Fibroblast of skin of right biceps (primary cell): Measurements from ENCODE around the gene CCDC106.

Experiments used
- DNase-seq: peaks from one replicate; pipeline ENCODE4 v3.0.0-alpha.2; 2013

CCDC106 gene

DNA sequence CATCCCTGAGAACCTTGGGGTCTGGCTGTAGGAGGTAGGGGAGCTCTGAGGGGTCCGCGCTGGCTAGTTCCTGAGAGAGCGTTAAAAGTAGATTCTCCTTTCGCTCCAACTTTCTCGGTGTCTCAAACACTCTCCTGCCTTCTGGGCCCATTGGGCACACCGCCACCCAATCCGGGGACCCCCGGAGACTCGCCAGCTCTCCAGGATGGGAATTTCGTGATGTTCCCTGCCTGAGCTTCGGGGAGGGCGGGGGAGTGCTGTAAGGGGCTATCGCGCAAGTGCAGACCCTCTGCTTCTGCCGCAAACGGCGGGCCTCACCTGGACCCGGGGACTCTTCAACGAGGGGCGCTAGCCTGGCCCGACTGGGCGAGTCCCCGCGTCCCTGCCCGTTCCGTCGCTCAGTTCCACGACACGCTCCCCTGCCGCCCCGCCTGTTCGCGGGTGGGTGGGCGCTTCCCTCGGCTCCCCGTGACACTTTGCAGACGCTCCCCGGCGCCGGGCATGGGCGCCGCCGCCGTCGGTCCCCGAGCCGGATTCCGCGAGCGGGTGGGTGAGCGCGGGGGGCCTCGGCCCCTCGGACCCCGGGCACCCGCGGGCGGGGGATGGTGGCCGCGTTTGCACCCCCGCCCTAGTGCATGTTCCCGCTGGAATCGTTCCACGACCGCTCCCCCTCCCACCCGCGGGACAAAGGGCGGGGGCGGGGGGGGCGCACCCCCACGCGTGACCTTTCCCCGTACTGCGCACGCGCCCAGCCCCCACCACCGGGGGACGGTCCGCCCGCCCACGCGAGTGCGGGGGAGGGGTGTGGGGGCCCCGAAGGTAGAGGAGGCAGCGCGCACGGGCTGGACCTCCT is at the start of gene CCDC106:
TSS of gene CCDC106 (plus strand) at position 481 of the 853 bp plus-strand sequence. CDS start 835 bp downstream, outside the sequence.
- DNase-seq: peak; percentile 79

DNA sequence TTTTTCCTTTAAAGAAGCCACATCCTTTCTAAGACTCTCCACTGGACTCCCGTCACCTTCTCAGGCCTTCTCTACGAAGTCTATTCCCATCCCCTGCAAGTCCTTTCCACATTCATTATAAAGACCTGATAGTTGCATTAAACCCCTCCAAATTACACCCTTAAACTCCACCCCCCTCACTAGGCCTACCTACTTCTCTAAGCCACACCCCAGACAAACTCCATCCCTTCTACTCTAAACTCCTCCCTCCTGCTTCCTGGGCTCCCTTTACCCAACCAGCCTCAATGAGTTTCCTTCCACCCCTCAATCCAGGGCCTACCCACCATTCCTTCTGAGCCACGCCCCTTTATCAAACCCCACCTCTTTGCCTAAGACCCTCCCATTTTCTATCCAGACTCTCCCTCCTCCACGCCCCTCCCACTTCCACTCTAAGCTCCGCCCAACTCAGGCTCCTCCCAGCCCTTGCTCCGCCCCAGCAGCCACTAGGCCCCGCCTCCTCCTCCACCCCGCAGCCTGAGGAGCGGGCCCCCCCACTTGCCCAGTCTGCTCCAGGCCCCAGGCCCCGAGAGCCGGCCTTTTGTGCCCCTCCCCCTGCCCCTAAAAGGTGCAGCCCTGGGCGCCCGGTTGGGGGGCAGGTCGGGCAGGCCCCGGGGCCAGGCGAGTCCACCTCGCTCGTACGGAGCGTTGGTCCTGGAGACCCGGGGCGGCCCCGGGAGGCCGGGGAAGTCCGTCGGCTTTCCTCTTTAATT is 49.1 kb upstream of the CCDC106 start:
- DNase-seq: peak; percentile 95

DNA sequence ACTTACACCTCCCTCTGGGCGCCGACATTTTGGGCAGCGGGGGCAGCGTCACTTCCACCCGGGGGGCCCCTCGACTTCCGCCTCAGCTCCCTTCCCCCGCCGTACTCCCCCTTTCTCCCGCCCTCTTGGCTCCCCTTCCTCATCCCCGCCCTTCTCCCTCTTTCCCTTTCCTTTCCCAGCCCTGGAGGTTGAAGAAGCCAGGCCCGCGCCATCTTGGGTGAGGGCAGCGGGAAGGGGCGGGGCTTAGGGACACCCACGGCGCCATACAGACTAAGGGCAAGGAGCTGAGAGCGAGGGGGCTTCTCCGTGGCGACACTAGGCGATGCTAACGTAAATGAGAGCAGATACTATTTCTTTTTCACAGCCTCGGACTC is 48.6 kb upstream of the CCDC106 start, which contains the start of gene FIZ1:
TSS of gene FIZ1 (minus strand) at position 50 of the 374 bp plus-strand sequence. CDS start 1,652 bp downstream, outside the sequence.
- DNase-seq: peak; percentile 99

DNA sequence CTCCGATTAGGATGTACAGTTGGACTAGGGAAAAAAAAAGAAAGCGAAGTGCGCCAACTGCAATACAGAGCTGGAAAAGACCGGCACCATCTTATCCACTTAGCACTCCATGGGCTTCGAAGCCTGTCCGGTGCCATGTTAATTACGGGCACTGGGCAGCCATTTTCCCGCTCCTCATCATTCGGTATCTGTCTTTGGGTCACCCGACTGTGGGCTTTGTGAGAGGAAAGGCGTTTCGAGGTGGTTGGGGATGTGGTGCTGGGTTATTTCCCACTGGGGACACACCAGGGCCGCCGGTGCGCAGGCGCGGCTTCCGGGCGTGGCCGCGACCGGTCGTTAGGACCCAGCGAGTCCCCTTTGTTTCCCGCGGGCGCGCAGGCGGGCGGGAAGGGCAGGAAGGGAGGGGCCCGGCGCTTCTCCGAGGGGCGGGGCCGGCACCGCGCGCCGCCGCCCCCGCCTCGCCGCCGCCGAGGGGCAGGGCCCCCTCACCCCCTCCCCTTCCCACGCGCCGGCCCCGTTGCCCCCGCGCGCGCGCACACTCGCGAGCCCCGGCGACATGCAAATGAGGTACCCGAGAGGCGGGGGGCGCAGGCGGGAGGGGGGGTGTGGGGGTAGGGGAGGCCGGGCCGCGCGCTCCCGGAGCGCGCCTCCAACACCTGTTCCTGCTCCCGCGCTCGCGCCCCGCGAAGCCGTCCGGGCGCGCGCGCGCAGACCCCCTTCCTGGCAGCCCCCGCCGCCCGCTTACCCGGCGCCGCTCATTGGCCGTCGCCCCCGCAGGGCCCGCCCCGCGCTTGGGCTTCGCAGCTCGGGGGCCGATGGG is 48.0 kb upstream of the CCDC106 start, which contains the start of gene ZNF524:
TSS of gene ZNF524 (plus strand) at position 447 of the 820 bp plus-strand sequence. CDS start 1,825 bp downstream, outside the sequence.
- DNase-seq: peak; percentile 88

DNA sequence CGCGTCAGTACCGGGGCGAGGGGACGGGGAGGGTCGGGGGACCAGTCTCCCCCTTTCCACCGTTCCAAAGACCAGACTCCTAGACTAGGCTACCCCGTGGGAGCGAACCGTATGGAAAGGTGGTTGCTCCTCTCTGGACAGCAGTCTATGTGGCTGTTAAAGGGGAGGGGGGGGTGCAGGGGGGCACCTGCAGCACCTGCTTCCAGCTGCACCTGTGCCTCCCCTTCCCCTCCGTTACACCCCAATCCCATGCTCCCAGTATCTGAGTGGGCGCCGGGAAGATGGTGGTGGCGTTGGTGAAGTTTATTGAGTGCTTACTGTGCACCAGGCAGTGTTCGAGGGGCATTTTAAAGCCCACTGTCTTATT is 47.4 kb upstream of the CCDC106 start:
- no peak for DNase-seq

DNA sequence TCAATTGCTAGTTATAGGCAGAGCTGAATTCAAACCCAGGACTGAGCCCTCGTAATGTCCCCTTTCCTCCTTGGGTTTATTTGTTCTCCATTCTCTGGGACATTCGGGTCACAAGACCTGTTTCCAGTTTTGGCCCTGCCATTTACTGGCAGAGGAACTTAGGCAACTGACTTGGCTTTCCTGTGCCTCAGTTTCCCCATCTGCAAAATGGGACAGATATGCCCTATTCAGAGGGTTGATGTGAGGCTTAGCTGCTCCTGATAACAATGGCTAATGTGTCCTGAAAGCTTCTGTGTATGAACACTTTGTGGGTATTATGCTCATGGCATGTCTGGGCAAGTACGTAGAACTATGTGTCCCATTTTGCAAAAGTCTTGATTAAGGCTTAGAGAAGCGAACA is 46.9 kb upstream of the CCDC106 start:
- no peak for DNase-seq

DNA sequence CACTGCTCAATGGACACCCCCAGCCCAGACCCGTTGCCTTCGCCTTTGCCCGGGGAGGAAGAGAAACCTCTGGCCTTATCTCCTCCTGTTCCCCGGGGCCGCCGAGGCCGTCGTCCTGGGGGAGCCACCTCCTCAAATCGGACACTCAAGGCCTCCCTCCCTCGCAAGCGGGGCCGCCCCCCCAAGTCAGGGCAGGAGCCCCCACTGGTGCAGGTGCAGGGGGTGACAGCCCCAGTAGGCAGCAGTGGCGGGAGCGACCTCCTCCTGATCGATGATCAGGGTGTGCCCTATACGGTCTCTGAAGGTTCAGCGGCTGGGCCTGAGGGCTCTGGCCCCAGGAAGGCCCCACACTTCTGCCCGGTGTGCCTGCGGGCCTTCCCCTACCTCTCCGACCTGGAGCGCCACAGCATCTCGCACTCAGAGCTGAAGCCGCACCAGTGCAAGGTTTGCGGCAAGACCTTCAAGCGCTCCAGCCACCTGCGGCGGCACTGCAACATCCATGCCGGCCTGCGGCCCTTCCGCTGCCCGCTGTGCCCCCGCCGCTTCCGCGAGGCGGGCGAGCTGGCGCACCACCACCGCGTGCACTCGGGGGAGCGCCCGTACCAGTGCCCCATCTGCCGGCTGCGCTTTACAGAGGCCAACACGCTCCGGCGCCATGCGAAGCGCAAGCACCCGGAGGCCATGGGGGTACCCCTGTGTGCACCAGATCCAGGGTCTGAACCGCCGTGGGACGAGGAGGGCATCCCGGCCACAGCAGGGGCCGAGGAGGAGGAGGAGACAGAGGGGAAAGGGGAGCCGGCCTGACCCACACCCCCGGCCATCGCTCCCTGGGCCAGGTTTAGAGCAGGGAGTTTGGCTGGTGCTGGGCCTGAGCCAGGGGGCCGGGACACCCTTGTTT is 45.7 kb upstream of the CCDC106 start:
- no peak for DNase-seq

DNA sequence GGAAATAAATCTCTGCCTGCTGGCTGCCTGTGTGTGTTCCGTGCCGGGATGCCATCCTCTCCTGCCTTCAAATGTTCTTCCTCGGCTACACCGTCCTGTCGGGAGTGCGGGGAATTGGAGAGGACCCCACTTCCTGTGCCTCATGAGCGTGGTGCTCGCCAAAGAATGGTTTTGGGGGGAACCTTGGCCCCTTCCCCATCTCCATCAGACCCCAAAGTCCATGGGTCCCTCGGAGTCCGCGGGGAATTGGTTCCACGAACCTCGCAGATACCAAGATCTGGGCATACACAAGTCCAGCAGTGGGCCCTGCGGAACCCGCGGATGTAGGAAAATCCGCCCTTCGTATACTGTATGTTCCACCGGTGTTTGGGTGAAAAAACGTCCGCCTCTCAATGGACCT is 44.9 kb upstream of the CCDC106 start:
- no peak for DNase-seq

DNA sequence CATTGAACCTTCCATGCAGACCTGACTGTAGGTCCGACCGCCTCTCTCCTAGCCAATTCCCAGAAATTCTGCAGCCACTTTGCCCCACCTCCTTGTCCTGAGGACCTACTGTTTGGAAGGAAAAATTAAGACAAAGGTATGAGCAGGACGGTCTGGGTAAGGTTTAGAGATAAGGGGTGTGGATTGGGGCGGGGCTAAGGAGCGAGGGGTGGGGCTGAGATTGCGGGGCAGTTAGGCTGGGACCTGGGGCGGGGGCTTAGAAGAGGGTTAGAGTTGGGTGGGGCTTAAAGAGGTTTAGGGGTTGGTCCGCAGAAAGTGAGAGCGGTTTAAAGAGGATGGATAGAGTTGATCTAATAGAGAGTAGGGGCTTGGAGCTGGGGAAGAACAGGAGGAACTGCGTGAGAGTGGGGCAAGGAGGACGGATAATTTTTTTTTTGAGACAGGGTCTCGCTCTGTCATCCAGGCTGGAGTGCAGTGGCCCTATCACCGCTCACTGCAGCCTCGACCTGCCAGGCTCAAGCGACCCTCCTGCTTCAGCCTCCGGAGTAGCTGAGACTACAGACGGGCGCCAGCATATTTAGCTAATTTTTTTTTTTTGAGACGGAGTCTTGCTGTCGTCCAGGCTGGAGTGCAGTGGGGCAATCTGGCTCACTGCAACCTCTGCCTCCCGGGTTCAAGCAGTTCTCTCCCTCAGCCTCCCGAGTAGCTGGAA is 44.3 kb upstream of the CCDC106 start:
- no peak for DNase-seq

DNA sequence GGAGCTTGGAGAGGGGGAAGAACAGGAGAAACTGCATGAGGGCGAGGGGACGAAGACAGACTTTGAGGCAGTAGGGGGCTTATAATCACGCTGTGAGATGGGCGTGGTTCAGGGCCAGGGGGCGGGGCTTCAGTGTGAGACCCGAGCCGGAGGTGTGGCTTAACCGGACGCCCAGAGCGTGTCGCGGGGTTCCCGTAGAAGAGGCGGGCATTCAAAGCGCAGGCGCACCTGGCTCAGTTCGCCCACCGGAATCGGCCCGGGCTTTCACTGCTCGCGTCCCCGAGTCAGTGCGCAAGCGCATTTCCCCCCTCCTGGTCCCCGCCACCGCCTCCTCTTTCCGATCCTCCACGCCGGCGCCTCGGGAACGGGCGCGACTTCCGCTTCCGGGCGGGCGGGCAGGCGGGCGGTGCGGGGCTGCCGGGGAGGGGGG is 42.8 kb upstream of the CCDC106 start:
- peak; percentile 97 for DNase-seq

DNA sequence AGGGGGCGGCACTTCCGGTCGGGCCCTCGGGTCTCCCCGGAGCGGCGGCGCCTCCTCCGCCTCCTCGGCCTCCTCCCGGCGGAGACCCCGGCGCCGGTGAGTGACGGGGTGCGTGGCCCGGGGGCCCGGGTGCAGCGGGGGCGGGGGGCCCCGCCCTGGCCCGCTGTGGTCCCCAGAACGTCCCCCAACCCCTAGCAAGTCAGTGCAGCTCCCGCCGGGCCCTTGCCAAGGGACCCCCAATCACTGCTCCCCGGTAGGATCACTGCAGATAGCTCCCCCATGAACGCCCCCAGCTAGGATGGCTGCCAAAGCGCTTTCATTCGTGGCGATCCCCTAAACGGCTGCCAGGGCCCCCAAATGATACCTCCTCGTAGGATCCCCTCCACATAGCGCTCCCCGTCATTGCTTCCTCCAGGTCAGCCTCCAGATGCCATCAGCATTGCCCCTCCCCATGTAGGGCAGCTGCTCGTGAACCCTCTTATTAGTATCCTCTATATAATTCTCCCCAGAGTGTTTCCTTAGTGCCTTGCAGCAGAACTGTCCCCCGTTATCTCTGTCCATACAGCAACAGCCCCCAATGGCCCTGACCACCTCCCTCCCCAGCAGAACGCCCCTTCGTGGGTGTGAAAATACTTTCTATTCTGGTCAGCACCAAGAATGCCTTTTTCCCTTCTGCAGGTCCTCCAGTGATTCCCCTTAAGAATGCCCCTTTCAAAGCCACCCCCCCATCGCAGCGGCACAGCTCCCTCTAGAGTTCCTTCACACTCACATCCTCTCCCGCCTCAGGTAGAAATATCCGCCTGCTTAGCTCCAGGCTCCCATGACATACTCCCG is 42.2 kb upstream of the CCDC106 start, which contains the start of gene ZNF865:
TSS of gene ZNF865 (plus strand) at position 11 of the 834 bp plus-strand sequence. CDS start 7,972 bp downstream, outside the sequence.
- DNase-seq: peak; percentile 85

DNA sequence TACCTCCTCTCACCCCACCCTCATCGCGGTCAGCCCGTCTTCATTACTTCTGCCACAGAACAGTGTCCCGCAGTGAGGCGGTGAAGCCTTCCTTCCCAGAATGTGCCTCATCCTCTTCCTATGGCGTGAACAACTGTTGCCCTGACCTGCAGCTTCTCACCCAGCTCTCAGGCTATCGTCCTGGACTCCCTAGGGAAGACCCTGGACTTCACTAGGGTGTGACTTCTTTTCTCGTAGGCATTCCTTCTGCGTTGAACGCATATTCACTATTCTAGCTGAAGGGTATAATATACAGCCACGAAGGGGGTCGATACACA is 41.6 kb upstream of the CCDC106 start:
- DNase-seq: no peak

DNA sequence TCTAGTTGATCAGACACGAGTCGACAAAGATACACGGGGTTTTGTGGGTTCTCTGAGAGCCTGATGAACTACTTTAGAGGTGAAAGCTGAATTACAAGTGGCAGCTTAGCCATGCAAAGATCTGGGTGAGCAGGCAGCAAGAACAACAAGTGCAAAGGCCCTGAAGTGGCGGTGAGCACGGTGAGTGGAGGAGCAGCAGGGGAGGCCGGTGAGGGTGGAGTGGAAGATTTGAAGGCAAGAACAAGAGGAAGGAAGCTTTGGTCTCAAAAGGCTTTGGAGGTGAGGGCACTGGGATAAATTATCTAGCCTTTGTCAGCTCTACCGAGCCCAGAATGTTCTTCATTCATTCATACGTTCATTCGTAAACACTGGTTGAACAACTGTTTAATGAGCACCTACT is 41.2 kb upstream of the CCDC106 start:
- no peak for DNase-seq

DNA sequence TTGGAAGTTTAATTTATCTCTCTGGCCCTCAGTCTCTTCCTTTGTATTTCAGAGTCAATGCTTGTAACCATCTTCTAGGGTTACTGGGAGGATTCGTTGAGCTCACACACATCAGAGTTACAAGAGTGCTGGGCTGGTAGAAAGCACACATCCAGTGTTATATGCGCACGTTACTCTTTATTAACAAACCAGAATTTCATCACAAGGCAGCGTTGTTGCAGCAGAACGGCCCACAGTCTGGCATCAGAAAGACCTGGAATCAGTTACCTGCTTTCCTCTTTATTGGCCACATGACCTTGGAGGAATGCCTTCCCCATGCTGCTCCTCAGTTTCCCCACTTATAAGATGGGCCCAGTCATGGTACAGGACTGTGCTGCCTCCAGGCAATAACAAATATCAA is 38.7 kb upstream of the CCDC106 start:
- DNase-seq: no peak

DNA sequence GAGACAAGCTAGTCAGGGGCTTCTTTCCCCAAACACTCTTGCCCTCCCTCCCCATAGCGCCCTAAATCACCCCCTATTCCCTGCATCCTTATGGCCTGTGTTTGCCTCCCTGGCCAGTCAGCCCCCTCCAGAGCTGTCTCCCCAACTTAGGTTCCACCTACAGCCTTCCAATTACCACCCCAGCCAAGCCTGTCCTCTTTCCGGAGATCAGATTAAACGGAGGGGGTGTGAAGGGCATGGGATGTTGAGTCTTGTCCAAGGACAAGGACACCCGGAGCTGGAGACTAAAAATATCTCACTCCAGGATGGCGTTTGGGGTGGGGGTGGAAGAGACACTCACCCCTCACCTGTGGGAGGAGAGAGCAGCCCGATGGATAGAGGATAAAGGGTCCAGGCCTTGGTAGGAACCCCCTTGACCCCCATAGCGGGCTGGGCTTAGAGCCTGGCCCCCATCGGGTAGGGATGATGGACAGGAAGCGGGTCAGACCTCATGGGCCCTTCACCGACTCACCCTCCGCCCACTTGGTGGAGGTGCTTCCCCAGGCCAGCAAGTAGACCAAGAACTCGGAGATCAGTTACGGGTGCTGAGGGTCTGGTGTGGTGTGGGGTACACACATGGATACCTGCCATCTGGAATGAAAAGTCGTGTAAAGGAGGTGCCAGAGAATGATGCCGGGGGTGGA is 36.6 kb upstream of the CCDC106 start:
- no peak for DNase-seq

DNA sequence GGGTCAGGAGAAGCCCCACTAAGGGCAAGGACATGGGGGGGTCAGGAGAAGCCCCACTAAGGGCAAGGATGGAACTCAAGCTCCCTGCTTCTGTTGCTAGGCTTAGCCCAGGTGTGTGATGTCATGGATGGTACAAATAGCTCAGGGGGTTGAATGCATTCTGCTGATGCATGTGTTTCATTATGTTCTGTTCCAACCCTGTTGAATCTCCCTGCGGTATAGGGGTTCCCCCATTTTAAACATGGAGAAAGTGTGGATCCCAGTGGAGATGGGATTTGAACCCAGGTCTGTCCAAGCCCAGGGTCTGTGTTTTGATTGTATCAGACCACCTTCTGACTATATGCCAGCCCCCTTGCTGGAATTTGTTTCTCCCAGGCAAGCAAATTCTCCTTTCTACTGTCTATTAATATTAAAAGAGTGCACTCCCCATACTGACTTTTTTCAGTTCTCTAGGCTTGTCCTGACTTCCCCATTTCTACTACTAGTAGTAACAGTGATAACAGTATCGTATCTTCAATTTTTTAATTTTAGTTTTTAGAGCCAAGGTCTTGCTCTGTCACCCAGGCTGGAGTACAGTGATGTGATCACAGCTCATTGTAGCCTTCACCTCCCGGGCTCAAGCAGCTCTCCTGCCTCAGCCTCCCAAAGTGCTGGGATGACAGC is 35.9 kb upstream of the CCDC106 start:
- no peak for DNase-seq

DNA sequence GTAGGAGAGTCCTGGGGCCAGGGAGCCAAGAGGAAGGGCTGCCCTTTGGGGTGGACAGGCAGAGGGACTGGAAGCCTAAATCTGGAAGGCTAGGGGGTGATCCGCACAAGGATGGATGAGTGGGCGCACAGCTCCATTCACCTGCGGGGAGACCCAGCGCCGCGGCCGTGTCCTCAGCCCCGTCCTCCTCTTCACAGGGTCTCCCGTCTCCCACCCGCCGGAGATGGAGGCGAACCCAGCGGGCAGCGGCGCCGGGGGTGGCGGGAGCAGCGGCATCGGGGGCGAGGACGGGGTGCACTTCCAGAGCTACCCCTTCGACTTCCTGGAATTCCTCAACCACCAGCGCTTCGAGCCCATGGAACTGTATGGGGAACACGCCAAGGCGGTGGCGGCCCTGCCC is 34.6 kb upstream of the CCDC106 start:
- DNase-seq: no peak

DNA sequence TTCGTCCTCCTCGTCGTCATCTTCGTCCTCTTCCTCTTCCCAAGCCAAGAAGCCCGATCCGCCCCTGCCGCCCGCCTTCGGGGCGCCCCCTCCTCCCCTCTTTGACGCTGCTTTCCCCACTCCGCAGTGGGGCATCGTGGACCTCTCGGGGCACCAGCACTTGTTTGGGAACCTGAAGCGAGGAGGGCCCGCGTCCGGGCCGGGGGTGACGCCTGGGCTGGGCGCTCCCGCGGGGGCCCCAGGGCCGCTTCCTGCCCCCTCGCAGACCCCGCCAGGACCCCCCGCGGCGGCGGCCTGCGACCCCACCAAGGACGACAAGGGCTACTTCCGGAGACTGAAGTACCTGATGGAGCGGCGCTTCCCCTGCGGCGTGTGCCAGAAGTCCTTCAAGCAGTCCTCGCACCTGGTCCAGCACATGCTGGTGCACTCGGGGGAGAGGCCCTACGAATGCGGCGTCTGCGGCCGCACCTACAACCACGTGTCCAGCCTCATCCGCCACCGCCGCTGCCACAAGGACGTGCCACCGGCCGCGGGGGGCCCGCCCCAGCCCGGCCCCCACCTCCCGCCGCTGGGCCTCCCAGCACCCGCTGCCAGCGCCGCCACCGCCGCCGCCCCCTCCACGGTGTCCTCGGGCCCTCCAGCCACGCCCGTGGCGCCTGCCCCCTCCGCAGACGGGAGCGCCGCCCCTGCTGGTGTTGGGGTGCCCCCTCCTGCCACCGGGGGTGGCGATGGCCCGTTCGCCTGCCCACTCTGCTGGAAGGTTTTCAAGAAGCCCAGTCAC is 33.9 kb upstream of the CCDC106 start:
- DNase-seq: no peak
